DMS153 treated with DMSO at 0.1 percent for 48 hours (cell line): ENCODE data around the gene PTEN.
A peak's percentile ranks its signal among the peaks of the same experiment; 100 is the strongest.
"Not testable (repeated sequence)": the region's sequence is repeated elsewhere in the genome, so short reads cannot be mapped to it uniquely, and the experiment has no call there.

Experiments
- DNase-seq: peaks from one replicate; lab custom pipeline; 2025; ENCODE audit not compliant: unreplicated experiment; lab: John Stamatoyannopoulos, UW

The PTEN gene

GRCh38 chr10:87845624-87845998 is 17.8 kb upstream of the PTEN start:
- DNase-seq: no peak

- DNase-seq: no peak
These were observed 17.4 kb upstream of the PTEN start for GRCh38 chr10:87846023-87846422.

GRCh38 chr10:87846711-87847110 is 16.7 kb upstream of the PTEN start:
- not testable (repeated sequence) for DNase-seq

DNA sequence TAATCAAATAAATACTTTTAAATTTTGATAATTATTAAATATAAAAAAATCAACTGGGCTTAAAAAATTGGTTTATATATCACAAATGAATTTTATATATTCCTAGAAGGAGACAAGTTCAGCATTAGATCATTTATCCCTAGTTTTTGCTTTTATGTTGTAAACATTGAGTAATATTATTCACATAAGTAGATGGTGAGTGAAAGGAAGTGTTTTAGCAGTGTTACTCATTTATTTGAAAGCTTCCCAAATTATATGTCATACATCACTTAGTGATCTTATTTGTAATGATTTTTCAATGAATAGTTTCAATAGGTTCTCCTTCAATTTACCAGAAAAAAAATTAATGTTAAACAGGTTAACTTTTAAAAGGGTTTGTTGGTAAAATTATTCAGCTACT is 15.9 kb upstream of the PTEN start:
- DNase-seq: no peak

- no peak for DNase-seq
These were observed 14.4 kb upstream of the PTEN start for GRCh38 chr10:87849001-87849400.

DNA sequence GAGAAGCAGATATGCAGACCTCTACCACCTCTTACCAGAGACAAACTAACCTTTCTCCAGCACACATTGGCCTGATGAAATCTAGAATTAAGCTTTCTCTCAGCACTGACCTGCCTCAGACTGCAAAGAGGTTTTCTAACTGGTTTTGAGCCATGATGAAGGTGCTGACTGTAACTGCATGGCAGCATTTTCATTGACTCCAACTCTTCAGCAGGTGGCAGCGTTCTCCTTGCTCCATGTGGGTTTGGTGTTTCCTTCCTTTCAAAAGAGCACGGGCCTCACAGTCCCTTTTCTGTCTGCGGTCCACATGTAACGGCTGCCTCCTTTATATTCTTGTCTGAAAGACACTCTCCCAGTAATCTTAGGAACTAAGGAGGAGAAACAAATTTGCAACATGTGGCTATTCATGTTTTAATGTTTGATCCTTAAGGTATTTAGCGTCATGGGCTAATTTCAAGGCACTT is 12.7 kb upstream of the PTEN start:
- peak; percentile 62 for DNase-seq

- DNase-seq: no peak
These were observed 11.3 kb upstream of the PTEN start for GRCh38 chr10:87852089-87852488.

GRCh38 chr10:87855247-87855646 is 8.2 kb upstream of the PTEN start:
- not testable (repeated sequence) for DNase-seq

GRCh38 chr10:87855665-87856064 is 7.8 kb upstream of the PTEN start:
- not testable (repeated sequence) for DNase-seq

DNA sequence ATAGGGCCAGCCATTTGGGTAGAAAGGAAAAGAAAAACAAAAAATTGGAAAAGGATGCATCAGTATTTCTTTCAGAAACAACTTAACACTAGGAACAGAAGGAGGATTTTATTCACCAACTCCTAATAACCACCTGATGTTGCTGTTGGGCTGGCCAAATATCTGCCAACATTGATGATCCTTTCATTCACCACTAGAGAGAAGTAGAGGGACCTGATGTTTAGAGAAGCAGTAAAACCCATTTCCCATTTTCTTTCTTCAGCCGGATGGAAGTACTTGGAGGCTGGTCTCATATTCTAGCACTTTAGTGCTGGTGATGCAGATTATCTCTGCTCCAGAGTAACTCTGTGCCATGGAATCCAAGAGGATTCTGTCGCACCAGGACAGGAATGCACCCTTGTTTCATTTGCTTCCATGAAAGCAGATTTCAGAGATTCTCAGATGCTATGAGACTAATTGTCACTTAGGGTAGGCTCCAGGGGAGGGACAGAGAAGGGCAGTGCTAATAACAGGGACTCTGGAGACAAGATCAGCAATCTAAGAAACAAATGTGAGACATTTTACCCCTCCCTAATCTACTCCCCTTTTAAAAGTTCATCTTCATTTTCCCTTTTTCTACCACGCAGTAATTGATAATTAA is 3.1 kb upstream of the PTEN start:
- peak; percentile 54 for DNase-seq

DNA sequence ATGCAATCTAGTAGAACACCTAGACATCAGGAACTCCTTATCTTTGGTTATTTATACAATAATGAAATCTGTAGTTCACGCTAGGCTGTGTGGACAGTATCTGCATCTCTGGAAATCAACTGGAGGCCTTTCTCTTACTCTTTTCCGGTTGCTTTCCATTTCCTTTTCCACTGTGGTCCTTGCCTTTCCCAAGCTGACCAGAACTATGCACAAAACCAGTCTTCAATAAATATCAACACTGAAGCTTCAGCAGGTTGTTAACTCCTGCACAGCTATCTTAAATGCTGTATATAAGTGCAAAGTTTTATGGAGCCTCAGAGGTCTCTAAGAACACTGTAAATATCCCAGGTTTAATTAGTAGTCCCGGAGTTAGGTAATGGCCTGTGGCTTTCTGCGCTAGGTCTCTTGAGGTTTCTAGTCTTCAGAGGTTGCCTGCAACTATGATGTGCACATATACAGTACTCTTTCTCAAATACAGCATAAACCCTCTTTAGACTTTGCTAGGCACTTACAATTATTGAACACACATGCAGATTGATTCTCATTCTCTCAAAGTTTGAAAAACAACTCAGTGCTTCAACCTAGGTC is 2.5 kb upstream of the PTEN start:
- DNase-seq: no peak

GRCh38 chr10:87861566-87861952 is 1.9 kb upstream of the PTEN start:
- DNase-seq: no peak

GRCh38 chr10:87861953-87862678 is 1.3 kb upstream of the PTEN start:
- DNase-seq: peak; percentile 92

- peak; percentile 59 for DNase-seq
These were observed 759 bp upstream of the PTEN start for GRCh38 chr10:87862679-87863052.

DNA sequence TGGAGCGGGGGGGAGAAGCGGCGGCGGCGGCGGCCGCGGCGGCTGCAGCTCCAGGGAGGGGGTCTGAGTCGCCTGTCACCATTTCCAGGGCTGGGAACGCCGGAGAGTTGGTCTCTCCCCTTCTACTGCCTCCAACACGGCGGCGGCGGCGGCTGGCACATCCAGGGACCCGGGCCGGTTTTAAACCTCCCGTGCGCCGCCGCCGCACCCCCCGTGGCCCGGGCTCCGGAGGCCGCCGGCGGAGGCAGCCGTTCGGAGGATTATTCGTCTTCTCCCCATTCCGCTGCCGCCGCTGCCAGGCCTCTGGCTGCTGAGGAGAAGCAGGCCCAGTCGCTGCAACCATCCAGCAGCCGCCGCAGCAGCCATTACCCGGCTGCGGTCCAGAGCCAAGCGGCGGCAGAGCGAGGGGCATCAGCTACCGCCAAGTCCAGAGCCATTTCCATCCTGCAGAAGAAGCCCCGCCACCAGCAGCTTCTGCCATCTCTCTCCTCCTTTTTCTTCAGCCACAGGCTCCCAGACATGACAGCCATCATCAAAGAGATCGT is 598 bp downstream of the PTEN start:
- DNase-seq: not testable (repeated sequence)

DNA sequence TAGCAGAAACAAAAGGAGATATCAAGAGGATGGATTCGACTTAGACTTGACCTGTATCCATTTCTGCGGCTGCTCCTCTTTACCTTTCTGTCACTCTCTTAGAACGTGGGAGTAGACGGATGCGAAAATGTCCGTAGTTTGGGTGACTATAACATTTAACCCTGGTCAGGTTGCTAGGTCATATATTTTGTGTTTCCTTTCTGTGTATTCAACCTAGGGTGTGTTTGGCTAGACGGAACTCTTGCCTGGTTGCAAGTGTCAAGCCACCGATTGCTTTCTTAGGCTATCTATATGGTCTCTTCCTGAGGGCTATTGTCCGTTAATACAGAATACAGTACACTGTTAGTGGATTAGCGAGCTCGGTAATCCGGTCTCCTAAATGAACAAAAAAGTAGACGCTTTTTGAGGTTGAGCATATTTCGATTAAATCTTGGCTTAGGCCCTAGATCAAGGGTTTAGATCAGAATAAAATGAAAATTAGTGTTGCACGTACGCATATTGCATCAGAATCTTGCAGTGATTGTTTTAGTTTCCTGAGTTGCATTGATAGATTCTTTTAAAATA is 1.2 kb downstream of the PTEN start:
- DNase-seq: peak; percentile 13

DNA sequence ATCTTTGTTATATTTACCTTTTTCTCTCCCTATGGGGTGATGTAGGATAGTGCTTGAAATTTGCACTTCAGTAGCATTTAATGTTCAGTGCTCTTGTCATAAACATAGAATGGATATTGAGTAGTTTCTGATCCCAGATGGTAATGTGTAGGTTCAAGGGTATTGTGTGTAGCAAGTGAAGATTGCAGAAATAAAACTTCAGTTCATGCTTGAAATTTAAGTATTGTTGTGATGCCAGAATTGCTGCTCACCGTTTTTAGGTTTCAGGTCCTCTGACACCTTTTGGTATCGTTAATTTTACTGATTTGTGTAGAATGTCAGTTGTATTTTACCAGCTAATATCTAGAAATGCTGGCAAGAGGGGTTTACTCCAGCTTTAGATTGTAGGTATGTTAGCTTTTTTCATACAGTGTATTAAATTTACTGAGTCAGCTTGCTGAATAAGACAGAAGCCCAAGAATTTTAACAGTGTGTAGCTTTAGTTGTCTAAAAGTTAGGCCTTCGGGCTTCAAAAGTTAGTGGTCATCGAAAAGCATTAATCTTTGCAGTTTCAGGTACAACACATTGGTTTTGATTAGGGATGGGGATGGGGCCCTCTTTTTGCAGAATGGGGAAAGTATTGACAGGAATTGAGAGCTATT is 1.9 kb downstream of the PTEN start:
- DNase-seq: no peak

- DNase-seq: no peak
These were observed 3.1 kb downstream of the PTEN start for GRCh38 chr10:87866412-87866974.

GRCh38 chr10:87867453-87867852 is 4.0 kb downstream of the PTEN start:
- no peak for DNase-seq

GRCh38 chr10:87868277-87868676 is 4.9 kb downstream of the PTEN start:
- DNase-seq: no peak

GRCh38 chr10:87869139-87869538 is 5.7 kb downstream of the PTEN start:
- not testable (repeated sequence) for DNase-seq
